Measurements from ENCODE around the gene ADAMTSL2.

The ADAMTSL2 gene

GRCh38 chr9:133618726-133619125 is 84.2 kb downstream of the ADAMTSL2 start:
- ATAC-seq, result no peak
- no peak for TF ChIP-seq CSRNP3 (CRISPR knock-in tag; IDR thresholded peaks at IDR 0.05)
- TF ChIP-seq TOX (CRISPR knock-in tag; IDR thresholded peaks at IDR 0.05; ENCODE audit: borderline replicate concordance), result no peak
- TF ChIP-seq, protein P1, sequence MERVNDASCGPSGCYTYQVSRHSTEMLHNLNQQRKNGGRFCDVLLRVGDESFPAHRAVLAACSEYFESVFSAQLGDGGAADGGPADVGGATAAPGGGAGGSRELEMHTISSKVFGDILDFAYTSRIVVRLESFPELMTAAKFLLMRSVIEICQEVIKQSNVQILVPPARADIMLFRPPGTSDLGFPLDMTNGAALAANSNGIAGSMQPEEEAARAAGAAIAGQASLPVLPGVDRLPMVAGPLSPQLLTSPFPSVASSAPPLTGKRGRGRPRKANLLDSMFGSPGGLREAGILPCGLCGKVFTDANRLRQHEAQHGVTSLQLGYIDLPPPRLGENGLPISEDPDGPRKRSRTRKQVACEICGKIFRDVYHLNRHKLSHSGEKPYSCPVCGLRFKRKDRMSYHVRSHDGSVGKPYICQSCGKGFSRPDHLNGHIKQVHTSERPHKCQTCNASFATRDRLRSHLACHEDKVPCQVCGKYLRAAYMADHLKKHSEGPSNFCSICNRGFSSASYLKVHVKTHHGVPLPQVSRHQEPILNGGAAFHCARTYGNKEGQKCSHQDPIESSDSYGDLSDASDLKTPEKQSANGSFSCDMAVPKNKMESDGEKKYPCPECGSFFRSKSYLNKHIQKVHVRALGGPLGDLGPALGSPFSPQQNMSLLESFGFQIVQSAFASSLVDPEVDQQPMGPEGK (CRISPR knock-in tag; IDR thresholded peaks at IDR 0.05; ENCODE audit: borderline replicate concordance), result no peak

DNA sequence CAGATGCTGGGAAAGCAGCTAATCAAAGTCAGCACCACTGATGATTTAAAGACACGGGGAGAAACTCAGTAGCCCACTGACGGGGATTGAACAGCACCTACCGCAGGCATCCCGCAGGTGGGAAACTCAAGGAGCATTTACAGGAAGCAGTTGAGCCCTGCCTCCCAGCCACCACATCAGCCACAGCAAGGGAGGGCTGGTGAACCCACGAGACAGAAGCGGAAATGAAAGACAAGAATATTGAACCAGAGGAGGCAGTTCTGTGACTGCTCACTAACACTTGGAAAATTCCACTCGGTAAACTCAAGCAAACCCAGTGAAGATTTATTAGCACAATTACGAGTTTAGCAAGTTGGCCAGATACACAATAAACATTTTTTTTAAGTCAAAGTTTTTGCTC is 85.3 kb downstream of the ADAMTSL2 start:
- ATAC-seq, result no peak
- TF ChIP-seq ZFP30 (CRISPR knock-in tag; IDR thresholded peaks at IDR 0.05), result no peak
- TF ChIP-seq ESRRG (CRISPR knock-in tag; IDR thresholded peaks at IDR 0.05), result no peak
- no peak for TF ChIP-seq RARB (CRISPR knock-in tag; IDR thresholded peaks at IDR 0.05)
- TF ChIP-seq, protein P2, sequence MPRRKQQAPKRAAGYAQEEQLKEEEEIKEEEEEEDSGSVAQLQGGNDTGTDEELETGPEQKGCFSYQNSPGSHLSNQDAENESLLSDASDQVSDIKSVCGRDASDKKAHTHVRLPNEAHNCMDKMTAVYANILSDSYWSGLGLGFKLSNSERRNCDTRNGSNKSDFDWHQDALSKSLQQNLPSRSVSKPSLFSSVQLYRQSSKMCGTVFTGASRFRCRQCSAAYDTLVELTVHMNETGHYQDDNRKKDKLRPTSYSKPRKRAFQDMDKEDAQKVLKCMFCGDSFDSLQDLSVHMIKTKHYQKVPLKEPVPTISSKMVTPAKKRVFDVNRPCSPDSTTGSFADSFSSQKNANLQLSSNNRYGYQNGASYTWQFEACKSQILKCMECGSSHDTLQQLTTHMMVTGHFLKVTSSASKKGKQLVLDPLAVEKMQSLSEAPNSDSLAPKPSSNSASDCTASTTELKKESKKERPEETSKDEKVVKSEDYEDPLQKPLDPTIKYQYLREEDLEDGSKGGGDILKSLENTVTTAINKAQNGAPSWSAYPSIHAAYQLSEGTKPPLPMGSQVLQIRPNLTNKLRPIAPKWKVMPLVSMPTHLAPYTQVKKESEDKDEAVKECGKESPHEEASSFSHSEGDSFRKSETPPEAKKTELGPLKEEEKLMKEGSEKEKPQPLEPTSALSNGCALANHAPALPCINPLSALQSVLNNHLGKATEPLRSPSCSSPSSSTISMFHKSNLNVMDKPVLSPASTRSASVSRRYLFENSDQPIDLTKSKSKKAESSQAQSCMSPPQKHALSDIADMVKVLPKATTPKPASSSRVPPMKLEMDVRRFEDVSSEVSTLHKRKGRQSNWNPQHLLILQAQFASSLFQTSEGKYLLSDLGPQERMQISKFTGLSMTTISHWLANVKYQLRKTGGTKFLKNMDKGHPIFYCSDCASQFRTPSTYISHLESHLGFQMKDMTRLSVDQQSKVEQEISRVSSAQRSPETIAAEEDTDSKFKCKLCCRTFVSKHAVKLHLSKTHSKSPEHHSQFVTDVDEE (CRISPR knock-in tag; IDR thresholded peaks at IDR 0.05), result no peak
- TF ChIP-seq ZFP3 (CRISPR knock-in tag; IDR thresholded peaks at IDR 0.05), result no peak

DNA sequence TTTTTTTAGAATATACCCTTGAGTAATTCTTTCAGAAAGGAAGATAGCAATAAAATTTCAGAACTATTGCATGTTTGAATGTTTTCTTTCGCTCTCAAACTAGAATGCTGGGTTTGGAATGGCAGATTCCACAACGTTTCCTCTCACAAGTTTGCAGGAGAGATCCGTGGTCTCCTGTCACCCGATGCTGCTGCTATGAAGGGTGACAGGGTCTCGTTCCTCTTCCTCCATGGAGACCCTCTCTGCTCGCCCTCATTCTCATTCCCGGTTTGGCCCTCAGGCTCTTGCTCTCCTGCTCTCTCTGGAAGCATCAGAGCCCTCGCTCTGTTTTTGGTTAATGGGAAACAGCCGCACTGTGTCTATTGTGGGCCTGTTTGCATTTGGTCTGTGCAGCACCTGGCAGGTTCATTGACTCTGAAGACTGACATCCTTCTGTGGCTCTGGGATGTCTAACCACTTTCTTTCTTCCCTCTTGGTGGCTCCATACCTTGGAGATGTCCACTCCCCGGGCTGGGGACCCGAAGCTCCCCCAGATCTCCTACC is 87.3 kb downstream of the ADAMTSL2 start:
- ATAC-seq, result no peak
- no peak for TF ChIP-seq OSR1 (CRISPR knock-in tag; IDR thresholded peaks at IDR 0.05)
- no peak for TF ChIP-seq RARB (CRISPR knock-in tag; IDR thresholded peaks at IDR 0.05)
- no peak for TF ChIP-seq TCF4 (CRISPR knock-in tag; IDR thresholded peaks at IDR 0.05; ENCODE audit: borderline replicate concordance)
- TF ChIP-seq GLIS3 (CRISPR knock-in tag; IDR thresholded peaks at IDR 0.05), result no peak

DNA sequence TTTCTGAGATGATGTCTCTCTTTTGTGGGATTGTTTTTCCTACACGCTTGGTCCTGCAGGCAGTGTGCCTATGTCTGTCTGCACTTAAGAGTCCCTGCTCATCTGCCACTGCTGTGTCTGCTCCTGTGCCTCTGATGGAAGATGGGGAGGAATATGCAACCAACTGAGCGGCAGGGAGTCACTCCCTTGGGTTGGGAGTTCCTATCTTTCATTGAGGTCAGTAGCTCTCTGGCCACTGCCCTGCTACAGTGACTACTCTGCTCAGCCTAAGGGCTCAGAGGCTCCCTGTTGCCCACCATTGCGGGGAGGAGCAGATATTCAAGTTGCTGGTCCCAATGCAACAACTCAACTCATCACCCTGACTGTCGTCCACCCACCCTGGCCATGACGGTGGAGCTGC is 88.1 kb downstream of the ADAMTSL2 start:
- no peak for TF ChIP-seq CSRNP3 (CRISPR knock-in tag; IDR thresholded peaks at IDR 0.05)
- TF ChIP-seq, protein P1 (CRISPR knock-in tag; IDR thresholded peaks at IDR 0.05; ENCODE audit: borderline replicate concordance), result no peak
- TF ChIP-seq ESRRG (CRISPR knock-in tag; IDR thresholded peaks at IDR 0.05), result no peak
- no peak for TF ChIP-seq ZFP3 (CRISPR knock-in tag; IDR thresholded peaks at IDR 0.05)
- no peak for TF ChIP-seq ZNF70 (CRISPR knock-in tag; IDR thresholded peaks at IDR 0.05)
- TF ChIP-seq TOX (CRISPR knock-in tag; IDR thresholded peaks at IDR 0.05; ENCODE audit: borderline replicate concordance), result no peak
- TF ChIP-seq ARNTL (CRISPR knock-in tag; IDR thresholded peaks at IDR 0.05; ENCODE audit: borderline replicate concordance, low read depth), result no peak
- TF ChIP-seq, protein P2 (CRISPR knock-in tag; IDR thresholded peaks at IDR 0.05), result no peak
- TF ChIP-seq ZFP30 (CRISPR knock-in tag; IDR thresholded peaks at IDR 0.05), result no peak
- no peak for TF ChIP-seq BACH2 (CRISPR knock-in tag; IDR thresholded peaks at IDR 0.05; ENCODE audit: borderline replicate concordance)
- no peak for TF ChIP-seq CSDC2 (CRISPR knock-in tag; IDR thresholded peaks at IDR 0.05)
- no peak for ATAC-seq
